WTC11 (cell line): ENCODE measurements around the gene DNAJC25. TPM values are rescaled to one million over a fixed set of nuclear protein-coding genes. Genes with fewer than 3 reads are reported as not detected.
"Not testable (repeated sequence)": the region's sequence is repeated elsewhere in the genome, so short reads cannot be mapped to it uniquely, and the experiment has no call there.

Source experiments
- ATAC-seq: fragments of 200-7000 bp; cut with Tn5 transposase; 2 replicates; pipeline ENCODE4 v1.10.0; 2021; ENCODE audit warnings: mild to moderate bottlenecking, moderate library complexity
- CTCF ChIA-PET: fragments of 300-600 bp; sonication (Branson Sonifier 250); formaldehyde crosslinking; loops from one replicate; lab custom pipeline; 2021; ENCODE audit warnings: antibody characterized with exemption; lab: Charles Lee
- POLR2A ChIA-PET: fragments of 350-600 bp; sonication (Branson Sonifier 250); formaldehyde crosslinking; loops from one replicate; lab custom pipeline; 2021; ENCODE audit warnings: antibody characterized with exemption; lab: Charles Lee
- DNase-seq: peaks from one replicate; pipeline ENCODE4 v3.0.0; 2021; ENCODE audit warnings: low spot score
- H3K27ac Mint-ChIP-seq: 2 replicates; pipeline ENCODE4 v1.8.0; 2021; ENCODE audit warnings: mixed read lengths
- H3K27me3 Mint-ChIP-seq: 2 replicates; pipeline ENCODE4 v1.8.0; 2021; ENCODE audit warnings: low read depth, mild to moderate bottlenecking, moderate library complexity, mixed read lengths
- H3K36me3 Mint-ChIP-seq: 2 replicates; pipeline ENCODE4 v1.8.0; 2021; ENCODE audit warnings: mixed read lengths
- H3K4me1 Mint-ChIP-seq: 2 replicates; pipeline ENCODE4 v1.8.0; 2022; ENCODE audit warnings: mixed read lengths
- H3K4me3 Mint-ChIP-seq: 2 replicates; pipeline ENCODE4 v1.8.0; 2021; ENCODE audit warnings: mild to moderate bottlenecking, moderate library complexity, mixed read lengths
- H3K9me3 Mint-ChIP-seq: 2 replicates; pipeline ENCODE4 v1.8.0; 2021; ENCODE audit warnings: mixed read lengths
- ATF3 ChIP-seq: sonication (generic); formaldehyde crosslinking; conservative IDR thresholded peaks from 2 replicates; pipeline ENCODE4 v1.8.1; 2022; ENCODE audit warnings: mild to moderate bottlenecking, missing genetic modification reagents
- CDX4 ChIP-seq: fragments of 250-450 bp; sonication (Bioruptor Pico); IDR thresholded peaks from 2 replicates; pipeline ENCODE4 v1.9.0; 2021; ENCODE audit warnings: moderate library complexity, mild to moderate bottlenecking, inconsistent platforms, borderline replicate concordance
- CREM ChIP-seq: sonication (generic); formaldehyde crosslinking; IDR thresholded peaks from 2 replicates; pipeline ENCODE4 v1.8.1; 2022; ENCODE audit warnings: mild to moderate bottlenecking, missing genetic modification reagents, moderate library complexity
- ERG ChIP-seq: fragments of 250-450 bp; sonication (Bioruptor Pico); IDR thresholded peaks from 2 replicates; pipeline ENCODE4 v1.8.0; 2021; ENCODE audit warnings: mild to moderate bottlenecking
- GTF2I ChIP-seq: fragments of 250-450 bp; sonication (Bioruptor Pico); conservative IDR thresholded peaks from 2 replicates; pipeline ENCODE4 v1.4.0; 2021; ENCODE audit warnings: mild to moderate bottlenecking
- JUN ChIP-seq: sonication (generic); formaldehyde crosslinking; IDR thresholded peaks from 2 replicates; pipeline ENCODE4 v1.8.0; 2023; ENCODE audit warnings: mild to moderate bottlenecking, missing genetic modification reagents
- MAX ChIP-seq: sonication (generic); formaldehyde crosslinking; IDR thresholded peaks from 2 replicates; pipeline ENCODE4 v1.8.0; 2022; ENCODE audit warnings: mild to moderate bottlenecking, missing genetic modification reagents
- MLX ChIP-seq: sonication (generic); formaldehyde crosslinking; IDR thresholded peaks from 2 replicates; pipeline ENCODE4 v1.8.1; 2023; ENCODE audit warnings: mild to moderate bottlenecking, missing genetic modification reagents, moderate library complexity
- NFYB ChIP-seq: sonication (generic); formaldehyde crosslinking; conservative IDR thresholded peaks from 2 replicates; pipeline ENCODE4 v1.8.0; 2022; ENCODE audit warnings: low read depth, missing genetic modification reagents
- NR2C2 ChIP-seq: sonication (generic); formaldehyde crosslinking; IDR thresholded peaks from 2 replicates; pipeline ENCODE4 v1.8.0; 2022; ENCODE audit warnings: mild to moderate bottlenecking, missing genetic modification reagents
- PREB ChIP-seq: sonication (generic); formaldehyde crosslinking; IDR thresholded peaks from 2 replicates; pipeline ENCODE4 v1.8.1; 2022; ENCODE audit warnings: mild to moderate bottlenecking, missing genetic modification reagents, moderate library complexity, borderline replicate concordance
- RORB ChIP-seq: fragments of 250-450 bp; sonication (Bioruptor Pico); IDR thresholded peaks from 2 replicates; pipeline ENCODE4 v1.9.0; 2021; ENCODE audit warnings: mild to moderate bottlenecking
- TCF7 ChIP-seq: sonication (generic); formaldehyde crosslinking; IDR thresholded peaks from 2 replicates; pipeline ENCODE4 v1.8.0; 2022; ENCODE audit warnings: mild to moderate bottlenecking, low read depth, missing genetic modification reagents, moderate library complexity
- ZNF138 ChIP-seq: sonication (generic); formaldehyde crosslinking; conservative IDR thresholded peaks from 2 replicates; pipeline ENCODE4 v1.8.1; 2022; ENCODE audit warnings: mild to moderate bottlenecking, moderate library complexity, missing genetic modification reagents
- ZNF219 ChIP-seq: sonication (generic); formaldehyde crosslinking; IDR thresholded peaks from 2 replicates; pipeline ENCODE4 v1.8.0; 2023; ENCODE audit warnings: missing genetic modification reagents, mild to moderate bottlenecking, borderline replicate concordance
- ZNF263 ChIP-seq: sonication (generic); formaldehyde crosslinking; IDR thresholded peaks from 2 replicates; pipeline ENCODE4 v1.8.1; 2022; ENCODE audit warnings: low read depth, mild to moderate bottlenecking, moderate library complexity, missing genetic modification reagents
- ZNF425 ChIP-seq: fragments of 250-450 bp; sonication (Bioruptor Pico); conservative IDR thresholded peaks from 2 replicates; pipeline ENCODE4 v1.9.0; 2021; ENCODE audit warnings: mild to moderate bottlenecking
- total RNA-seq: library from RNA; stranded (reverse); gene quantifications from 3 replicates; pipeline ENCODE4 v1.2.3, GENCODE V29; 2021
- TF ChIP-seq, protein P1 (sequence below): sonication (generic); formaldehyde crosslinking; IDR thresholded peaks from 2 replicates; pipeline ENCODE4 v1.8.1; 2023; ENCODE audit warnings: mild to moderate bottlenecking, moderate library complexity, missing genetic modification reagents
- TF ChIP-seq, protein P2 (sequence below): sonication (generic); formaldehyde crosslinking; IDR thresholded peaks from 2 replicates; pipeline ENCODE4 v1.8.0; 2023; ENCODE audit warnings: missing genetic modification reagents

The DNAJC25 gene
- total RNA-seq, 1 experiment from 2014 or later: 7.4 TPM

DNA sequence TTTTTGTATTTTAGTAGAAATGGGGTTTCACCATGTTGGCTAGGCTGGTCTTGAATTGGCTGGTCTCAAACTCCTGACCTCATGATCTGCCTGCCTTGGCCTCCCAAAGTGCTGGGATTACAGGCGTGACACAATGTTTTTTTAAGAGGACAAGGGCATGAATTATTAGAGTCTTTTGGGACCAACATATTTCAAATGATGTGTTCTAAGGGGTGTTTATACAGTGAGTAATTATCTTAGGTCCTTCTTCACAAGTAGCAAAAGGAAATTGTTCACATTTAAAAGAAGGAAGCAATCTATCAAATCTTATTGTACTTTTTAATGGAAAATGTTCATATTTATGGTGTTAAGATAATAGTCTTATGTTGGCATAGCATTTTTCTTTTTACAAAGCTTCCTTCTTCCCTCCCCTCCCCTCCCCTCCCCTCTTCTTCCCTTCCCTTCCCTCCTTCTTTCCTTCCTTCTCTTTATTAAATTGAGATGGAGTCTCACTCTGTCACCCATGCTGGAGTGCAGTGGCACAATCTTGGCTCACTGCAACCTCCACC is 37.0 kb downstream of the DNAJC25 start:
- peaks cover 6% of the 10 kb centered on the region for H3K4me1 Mint-ChIP-seq
- DNase-seq (no peak), ATAC-seq (no peak)
- no peak overlapping the region for H3K4me3 Mint-ChIP-seq
- CTCF ChIA-PET: no interaction called here
- H3K9me3 Mint-ChIP-seq: no peaks in the 10 kb centered on the region
- no peaks in the 10 kb centered on the region for H3K27me3 Mint-ChIP-seq
- H3K27ac Mint-ChIP-seq: no peak overlapping the region
- TF ChIP-seq RORB (CRISPR knock-in tag): no peak
- TF ChIP-seq, protein P1, sequence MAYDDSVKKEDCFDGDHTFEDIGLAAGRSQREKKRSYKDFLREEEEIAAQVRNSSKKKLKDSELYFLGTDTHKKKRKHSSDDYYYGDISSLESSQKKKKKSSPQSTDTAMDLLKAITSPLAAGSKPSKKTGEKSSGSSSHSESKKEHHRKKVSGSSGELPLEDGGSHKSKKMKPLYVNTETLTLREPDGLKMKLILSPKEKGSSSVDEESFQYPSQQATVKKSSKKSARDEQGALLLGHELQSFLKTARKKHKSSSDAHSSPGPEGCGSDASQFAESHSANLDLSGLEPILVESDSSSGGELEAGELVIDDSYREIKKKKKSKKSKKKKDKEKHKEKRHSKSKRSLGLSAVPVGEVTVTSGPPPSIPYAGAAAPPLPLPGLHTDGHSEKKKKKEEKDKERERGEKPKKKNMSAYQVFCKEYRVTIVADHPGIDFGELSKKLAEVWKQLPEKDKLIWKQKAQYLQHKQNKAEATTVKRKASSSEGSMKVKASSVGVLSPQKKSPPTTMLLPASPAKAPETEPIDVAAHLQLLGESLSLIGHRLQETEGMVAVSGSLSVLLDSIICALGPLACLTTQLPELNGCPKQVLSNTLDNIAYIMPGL (CRISPR knock-in tag): no peak
- TF ChIP-seq TCF7 (CRISPR knock-in tag): no peak
- no peak for TF ChIP-seq ZNF219 (CRISPR knock-in tag)
- no peak for TF ChIP-seq GTF2I (CRISPR knock-in tag)
- no peak for TF ChIP-seq ZNF263 (CRISPR knock-in tag)
- no peak for TF ChIP-seq ZNF138
- TF ChIP-seq ATF3 (CRISPR knock-in tag): no peak
- TF ChIP-seq, protein P2, sequence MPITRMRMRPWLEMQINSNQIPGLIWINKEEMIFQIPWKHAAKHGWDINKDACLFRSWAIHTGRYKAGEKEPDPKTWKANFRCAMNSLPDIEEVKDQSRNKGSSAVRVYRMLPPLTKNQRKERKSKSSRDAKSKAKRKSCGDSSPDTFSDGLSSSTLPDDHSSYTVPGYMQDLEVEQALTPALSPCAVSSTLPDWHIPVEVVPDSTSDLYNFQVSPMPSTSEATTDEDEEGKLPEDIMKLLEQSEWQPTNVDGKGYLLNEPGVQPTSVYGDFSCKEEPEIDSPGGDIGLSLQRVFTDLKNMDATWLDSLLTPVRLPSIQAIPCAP (CRISPR knock-in tag): no peak
- TF ChIP-seq CREM (CRISPR knock-in tag): no peak
- TF ChIP-seq MAX (CRISPR knock-in tag): no peak
- no peak for TF ChIP-seq ZNF425
- no peak for TF ChIP-seq JUN (CRISPR knock-in tag)
- TF ChIP-seq NFYB (CRISPR knock-in tag): no peak
- TF ChIP-seq ERG: no peak
- no peak for TF ChIP-seq NR2C2 (CRISPR knock-in tag)
- no peak for TF ChIP-seq CDX4
- no peak for TF ChIP-seq PREB
- no peak for TF ChIP-seq MLX
- peaks cover 22% of the 10 kb centered on the region for H3K36me3 Mint-ChIP-seq
- POLR2A ChIA-PET: no interaction called here

DNA sequence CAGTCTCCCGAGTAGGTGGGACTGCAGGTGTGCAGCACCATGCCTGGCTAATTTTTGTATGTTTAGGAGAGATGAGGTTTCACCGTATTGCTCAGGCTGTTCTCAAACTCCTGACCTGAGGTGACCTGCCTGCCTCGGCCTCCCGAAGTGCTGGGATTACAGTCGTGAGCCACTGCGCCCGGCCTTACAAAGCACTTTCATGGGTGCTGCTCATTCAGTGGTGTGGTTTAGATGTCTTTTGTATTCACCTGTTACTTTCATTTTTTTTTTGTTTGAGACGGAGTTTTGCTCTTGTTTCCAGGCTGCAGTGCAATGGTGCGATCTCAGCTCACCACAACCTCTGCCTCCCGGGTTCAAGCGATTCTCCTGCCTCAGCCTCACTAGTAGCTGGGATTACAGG is 37.5 kb downstream of the DNAJC25 start:
- H3K9me3 Mint-ChIP-seq, CTCF ChIA-PET, DNase-seq, ATAC-seq, H3K27me3 Mint-ChIP-seq, H3K4me1 Mint-ChIP-seq, H3K27ac Mint-ChIP-seq, H3K4me3 Mint-ChIP-seq, POLR2A ChIA-PET: not testable (repeated sequence)
- H3K36me3 Mint-ChIP-seq: peaks cover 19% of the 10 kb centered on the region
